WTC11 (cell line): ENCODE data around the gene CDK17. TPM values are rescaled to one million over a fixed set of nuclear protein-coding genes. Genes with fewer than 3 reads are reported as not detected.

ENCODE experiments used
- ATAC-seq: fragments of 200-7000 bp; cut with Tn5 transposase; 2 replicates; pipeline ENCODE4 v1.10.0; 2021; ENCODE audit warnings: mild to moderate bottlenecking, moderate library complexity
- CTCF ChIA-PET: fragments of 300-600 bp; sonication (Branson Sonifier 250); formaldehyde crosslinking; loops from one replicate; lab custom pipeline; 2021; ENCODE audit warnings: antibody characterized with exemption; lab: Charles Lee
- POLR2A ChIA-PET: fragments of 350-600 bp; sonication (Branson Sonifier 250); formaldehyde crosslinking; loops from one replicate; lab custom pipeline; 2021; ENCODE audit warnings: antibody characterized with exemption; lab: Charles Lee
- DNase-seq: peaks from one replicate; pipeline ENCODE4 v3.0.0; 2021; ENCODE audit warnings: low spot score
- H3K27ac Mint-ChIP-seq: 2 replicates; pipeline ENCODE4 v1.8.0; 2021; ENCODE audit warnings: mixed read lengths
- H3K27me3 Mint-ChIP-seq: 2 replicates; pipeline ENCODE4 v1.8.0; 2021; ENCODE audit warnings: low read depth, mild to moderate bottlenecking, moderate library complexity, mixed read lengths
- H3K36me3 Mint-ChIP-seq: 2 replicates; pipeline ENCODE4 v1.8.0; 2021; ENCODE audit warnings: mixed read lengths
- H3K4me1 Mint-ChIP-seq: 2 replicates; pipeline ENCODE4 v1.8.0; 2022; ENCODE audit warnings: mixed read lengths
- H3K4me3 Mint-ChIP-seq: 2 replicates; pipeline ENCODE4 v1.8.0; 2021; ENCODE audit warnings: mild to moderate bottlenecking, moderate library complexity, mixed read lengths
- H3K9me3 Mint-ChIP-seq: 2 replicates; pipeline ENCODE4 v1.8.0; 2021; ENCODE audit warnings: mixed read lengths
- ATF1 ChIP-seq: sonication (generic); formaldehyde crosslinking; IDR thresholded peaks from 2 replicates; pipeline ENCODE4 v1.8.1; 2023; ENCODE audit warnings: mild to moderate bottlenecking, moderate library complexity, missing genetic modification reagents
- ATF2 ChIP-seq: sonication (generic); formaldehyde crosslinking; IDR thresholded peaks from 2 replicates; pipeline ENCODE4 v1.8.1; 2022; ENCODE audit warnings: low read depth, missing genetic modification reagents, borderline replicate concordance
- CREB1 ChIP-seq: sonication (generic); formaldehyde crosslinking; IDR thresholded peaks from 2 replicates; pipeline ENCODE4 v1.8.0; 2023; ENCODE audit warnings: mild to moderate bottlenecking, missing genetic modification reagents
- CREM ChIP-seq: sonication (generic); formaldehyde crosslinking; IDR thresholded peaks from 2 replicates; pipeline ENCODE4 v1.8.1; 2022; ENCODE audit warnings: mild to moderate bottlenecking, missing genetic modification reagents, moderate library complexity
- CTCF ChIP-seq: fragments of 200-600 bp; IDR thresholded peaks from 2 replicates; pipeline ENCODE4 v1.8.0; 2022; ENCODE audit warnings: antibody characterized with exemption
- E2F1 ChIP-seq: sonication (generic); formaldehyde crosslinking; IDR thresholded peaks from 2 replicates; pipeline ENCODE4 v1.8.0; 2022; ENCODE audit warnings: mild to moderate bottlenecking, missing genetic modification reagents
- E2F5 ChIP-seq: sonication (generic); formaldehyde crosslinking; IDR thresholded peaks from 2 replicates; pipeline ENCODE4 v1.8.1; 2022; ENCODE audit warnings: mild to moderate bottlenecking, moderate library complexity, missing genetic modification reagents
- FOXP1 ChIP-seq: sonication (generic); formaldehyde crosslinking; IDR thresholded peaks from 2 replicates; pipeline ENCODE4 v1.8.0; 2022; ENCODE audit warnings: missing genetic modification reagents, mild to moderate bottlenecking, moderate library complexity, borderline replicate concordance
- GTF2I ChIP-seq: fragments of 250-450 bp; sonication (Bioruptor Pico); conservative IDR thresholded peaks from 2 replicates; pipeline ENCODE4 v1.4.0; 2021; ENCODE audit warnings: mild to moderate bottlenecking
- HMGA2 ChIP-seq: fragments of 250-450 bp; sonication (Bioruptor Pico); IDR thresholded peaks from 2 replicates; pipeline ENCODE4 v1.4.0; 2021; ENCODE audit warnings: mild to moderate bottlenecking, moderate library complexity
- JAZF1 ChIP-seq: fragments of 250-450 bp; sonication (Bioruptor Pico); IDR thresholded peaks from 2 replicates; pipeline ENCODE4 v1.9.0; 2021; ENCODE audit warnings: moderate library complexity, mild to moderate bottlenecking, inconsistent platforms
- JUN ChIP-seq: sonication (generic); formaldehyde crosslinking; IDR thresholded peaks from 2 replicates; pipeline ENCODE4 v1.8.0; 2023; ENCODE audit warnings: mild to moderate bottlenecking, missing genetic modification reagents
- KAT7 ChIP-seq: sonication (generic); formaldehyde crosslinking; IDR thresholded peaks from 2 replicates; pipeline ENCODE4 v1.8.1; 2023; ENCODE audit warnings: missing genetic modification reagents, mild to moderate bottlenecking, borderline replicate concordance
- MXD4 ChIP-seq: fragments of 250-450 bp; sonication (Bioruptor Pico); IDR thresholded peaks from 2 replicates; pipeline ENCODE4 v1.8.0; 2021; ENCODE audit warnings: mild to moderate bottlenecking, moderate library complexity, borderline replicate concordance
- NR1H2 ChIP-seq: sonication (generic); formaldehyde crosslinking; IDR thresholded peaks from 2 replicates; pipeline ENCODE4 v1.9.0; 2021; ENCODE audit warnings: mild to moderate bottlenecking, moderate library complexity, missing genetic modification reagents
- NR2C2 ChIP-seq: sonication (generic); formaldehyde crosslinking; IDR thresholded peaks from 2 replicates; pipeline ENCODE4 v1.8.0; 2022; ENCODE audit warnings: mild to moderate bottlenecking, missing genetic modification reagents
- PRDM15 ChIP-seq: sonication (generic); formaldehyde crosslinking; IDR thresholded peaks from 2 replicates; pipeline ENCODE4 v1.8.0; 2022; ENCODE audit warnings: missing genetic modification reagents
- SMAD4 ChIP-seq: sonication (generic); formaldehyde crosslinking; IDR thresholded peaks from 2 replicates; pipeline ENCODE4 v1.8.0; 2022; ENCODE audit warnings: mild to moderate bottlenecking, missing genetic modification reagents
- TEAD1 ChIP-seq: sonication (generic); formaldehyde crosslinking; IDR thresholded peaks from 2 replicates; pipeline ENCODE4 v1.8.0; 2022; ENCODE audit warnings: mild to moderate bottlenecking, missing genetic modification reagents
- ZMAT4 ChIP-seq: fragments of 250-450 bp; sonication (Bioruptor Pico); IDR thresholded peaks from 2 replicates; pipeline ENCODE4 v1.9.0; 2021; ENCODE audit warnings: mild to moderate bottlenecking
- ZNF138 ChIP-seq: sonication (generic); formaldehyde crosslinking; conservative IDR thresholded peaks from 2 replicates; pipeline ENCODE4 v1.8.1; 2022; ENCODE audit warnings: mild to moderate bottlenecking, moderate library complexity, missing genetic modification reagents
- ZNF232 ChIP-seq: sonication (generic); formaldehyde crosslinking; IDR thresholded peaks from 2 replicates; pipeline ENCODE4 v1.8.0; 2022; ENCODE audit warnings: mild to moderate bottlenecking, missing genetic modification reagents
- ZNF317 ChIP-seq: sonication (generic); formaldehyde crosslinking; IDR thresholded peaks from 2 replicates; pipeline ENCODE4 v1.8.1; 2023; ENCODE audit warnings: low read depth, mild to moderate bottlenecking, moderate library complexity, missing genetic modification reagents, borderline replicate concordance
- ZNF416 ChIP-seq: fragments of 250-450 bp; sonication (Bioruptor Pico); IDR thresholded peaks from 2 replicates; pipeline ENCODE4 v1.9.0; 2021; ENCODE audit warnings: mild to moderate bottlenecking, inconsistent platforms
- ZNF425 ChIP-seq: fragments of 250-450 bp; sonication (Bioruptor Pico); conservative IDR thresholded peaks from 2 replicates; pipeline ENCODE4 v1.9.0; 2021; ENCODE audit warnings: mild to moderate bottlenecking
- total RNA-seq: library from RNA; stranded (reverse); gene quantifications from 3 replicates; pipeline ENCODE4 v1.2.3, GENCODE V29; 2021

Gene CDK17
- total RNA-seq, 1 experiment from 2014 or later, result 20.0 TPM

GRCh38 chr12:96392397-96392796 lies 7.8 kb downstream of the CDK17 start:
- CTCF ChIA-PET, result no interaction called here
- Mint-ChIP-seq H3K36me3 (no peaks in the 10 kb centered on the region), H3K27me3 (no peaks in the 10 kb centered on the region)
- TF ChIP-seq ZNF416 (CRISPR knock-in tag) (no peak), ZNF138 (no peak), TEAD1 (no peak), NR2C2 (no peak), ATF2 (CRISPR knock-in tag) (no peak), E2F5 (no peak), ZNF232 (CRISPR knock-in tag) (no peak), JAZF1 (CRISPR knock-in tag) (no peak), NR1H2 (no peak), CTCF (no peak), ZMAT4 (CRISPR knock-in tag) (no peak), SMAD4 (CRISPR knock-in tag) (no peak), MXD4 (CRISPR knock-in tag) (no peak)
- TF ChIP-seq, all 79 proteins: peak for 0
- no peaks in the 10 kb centered on the region for H3K9me3 Mint-ChIP-seq
- no peak overlapping the region for H3K4me3 Mint-ChIP-seq
- no peak for DNase-seq
- peaks cover 24% of the 10 kb centered on the region for H3K4me1 Mint-ChIP-seq
- POLR2A ChIA-PET, result no interaction called here
- peak overlapping the region; percentile 36; the same call in 1 of the 2 replicates for H3K27ac Mint-ChIP-seq
- no peak for ATAC-seq

GRCh38 chr12:96387981-96388380 lies 12.3 kb downstream of the CDK17 start:
- no peak for DNase-seq
- Mint-ChIP-seq H3K36me3 (peaks cover 4% of the 10 kb centered on the region), H3K4me3 (no peak overlapping the region), H3K27ac (no peak overlapping the region), H3K27me3 (no peaks in the 10 kb centered on the region), H3K4me1 (no peaks in the 10 kb centered on the region), H3K9me3 (peaks cover 9% of the 10 kb centered on the region)
- ChIA-PET POLR2A (no interaction called here), CTCF (no interaction called here)
- no peak for ATAC-seq
- TF ChIP-seq JUN (CRISPR knock-in tag) (no peak), PRDM15 (CRISPR knock-in tag) (no peak), CREB1 (CRISPR knock-in tag) (no peak), ZNF138 (no peak), ZNF425 (CRISPR knock-in tag) (no peak), CREM (CRISPR knock-in tag) (no peak), GTF2I (no peak), KAT7 (no peak), HMGA2 (no peak), FOXP1 (CRISPR knock-in tag) (no peak), ZNF317 (no peak), NR1H2 (no peak), ATF1 (CRISPR knock-in tag) (no peak), E2F1 (CRISPR knock-in tag) (no peak)
